T-helper 2 cell (primary cell): ENCODE results near the gene ABCA3.

Experiments
- DNase-seq, 5 experiments: peaks; one replicate each; pipeline versions ENCODE4 v3.0.0 to v3.0.0-alpha.2; 2012 to 2022

The ABCA3 gene

DNA sequence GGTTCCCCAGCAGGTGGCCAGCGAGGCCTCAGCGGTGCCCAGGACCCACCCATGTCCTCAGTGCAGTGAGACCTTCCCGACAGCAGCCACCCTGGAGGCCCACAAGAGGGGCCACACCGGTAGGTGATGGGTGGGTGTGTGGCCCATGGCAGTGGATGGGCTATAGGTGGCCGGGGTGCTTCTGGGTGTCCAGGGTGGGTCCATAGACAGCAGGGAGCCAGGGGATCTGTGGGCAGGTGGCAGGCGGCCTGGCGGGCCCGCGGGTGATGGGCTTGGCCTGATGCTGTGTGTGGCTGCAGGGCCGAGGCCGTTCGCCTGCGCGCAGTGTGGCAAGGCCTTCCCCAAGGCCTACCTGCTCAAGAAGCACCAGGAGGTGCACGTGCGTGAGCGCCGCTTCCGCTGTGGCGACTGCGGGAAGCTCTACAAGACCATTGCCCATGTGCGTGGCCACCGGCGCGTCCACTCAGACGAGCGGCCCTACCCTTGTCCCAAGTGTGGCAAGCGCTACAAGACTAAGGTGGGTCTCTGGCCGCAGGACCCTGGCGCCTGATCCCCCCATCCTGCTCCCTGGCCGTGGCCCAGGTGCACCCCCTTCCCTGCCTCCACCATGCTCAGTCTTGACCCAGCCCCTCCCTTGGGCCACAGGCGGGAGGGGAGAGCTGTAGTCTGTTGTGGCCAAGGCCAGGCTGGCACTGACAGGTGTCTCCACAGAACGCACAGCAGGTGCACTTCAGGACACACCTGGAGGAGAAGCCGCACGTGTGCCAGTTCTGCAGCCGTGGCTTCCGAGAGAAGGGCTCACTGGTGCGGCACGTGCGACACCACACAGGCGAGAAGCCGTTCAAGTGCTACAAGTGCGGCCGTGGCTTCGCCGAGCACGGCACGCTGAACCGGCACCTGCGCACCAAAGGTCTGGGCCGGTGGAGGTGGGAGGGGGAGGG is 106.4 kb downstream of the ABCA3 start:
- no peak for DNase-seq

DNA sequence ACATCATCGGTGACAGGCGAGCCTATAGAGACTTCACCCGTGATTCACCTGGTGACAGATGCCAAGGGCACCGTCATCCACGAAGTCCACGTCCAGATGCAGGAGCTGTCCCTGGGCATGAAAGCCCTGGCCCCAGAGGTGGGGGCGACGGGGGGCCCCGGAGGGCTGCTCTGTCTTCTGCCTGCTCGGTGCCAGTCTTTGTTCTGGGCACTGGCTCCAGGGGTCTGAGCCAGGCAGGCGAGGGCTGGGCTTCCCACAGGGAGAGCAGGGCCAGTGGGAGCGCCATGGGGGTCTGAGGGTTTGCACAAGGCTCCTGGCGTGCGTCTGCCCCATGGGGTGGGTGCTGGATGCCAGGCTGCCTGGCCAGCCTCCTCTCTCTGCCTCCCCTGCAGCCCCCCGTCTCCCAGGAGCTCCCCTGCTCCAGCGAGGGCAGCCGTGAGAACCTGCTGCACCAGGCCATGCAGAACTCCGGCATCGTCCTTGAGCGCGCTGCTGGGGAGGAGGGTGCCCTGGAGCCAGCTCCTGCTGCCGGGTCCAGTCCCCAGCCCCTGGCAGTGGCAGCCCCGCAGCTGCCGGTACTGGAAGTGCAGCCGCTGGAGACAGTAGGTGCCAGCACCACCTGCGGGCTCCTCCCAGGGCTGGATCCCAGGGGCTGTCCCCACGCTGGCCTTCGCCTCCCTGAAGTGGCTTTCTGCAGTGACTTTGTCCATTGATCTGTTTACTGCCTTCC is 107.3 kb downstream of the ABCA3 start:
- DNase-seq = no peak

DNA sequence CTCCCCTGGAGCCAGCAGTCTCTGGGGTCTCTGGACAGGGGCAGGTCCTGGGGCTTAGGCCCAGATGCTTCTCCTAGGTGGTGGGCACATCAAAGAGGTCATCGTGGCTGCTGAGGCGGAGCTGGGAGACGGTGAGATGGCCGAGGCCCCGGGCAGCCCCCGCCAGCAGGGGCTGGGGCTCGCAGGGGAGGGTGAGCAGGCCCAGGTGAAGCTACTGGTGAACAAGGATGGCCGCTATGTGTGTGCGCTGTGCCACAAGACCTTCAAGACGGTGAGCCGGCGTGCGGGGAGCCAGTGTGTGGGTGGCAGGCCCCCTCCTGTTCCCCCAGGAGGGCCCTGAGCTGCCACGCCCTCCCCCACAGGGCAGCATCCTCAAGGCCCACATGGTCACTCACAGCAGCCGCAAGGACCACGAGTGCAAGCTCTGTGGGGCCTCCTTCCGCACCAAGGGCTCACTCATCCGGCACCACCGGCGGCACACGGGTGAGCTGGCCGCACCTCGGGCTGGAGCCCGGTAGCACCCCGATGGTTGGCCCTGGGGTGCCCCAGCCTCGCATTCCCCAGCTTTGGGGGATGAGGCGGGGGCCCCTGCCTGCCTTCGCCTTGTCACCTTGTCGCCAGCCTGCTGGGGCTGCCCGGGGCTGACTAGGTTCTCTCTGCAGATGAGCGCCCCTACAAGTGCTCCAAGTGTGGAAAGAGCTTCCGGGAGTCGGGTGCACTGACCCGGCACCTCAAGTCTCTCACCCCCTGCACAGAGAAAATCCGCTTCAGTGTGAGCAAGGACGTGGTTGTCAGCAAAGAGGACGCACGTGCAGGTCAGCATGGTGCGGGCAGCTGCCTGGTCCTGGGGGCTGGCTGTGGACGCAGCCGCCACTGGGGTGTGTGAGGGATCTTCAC is 108.2 kb downstream of the ABCA3 start:
- no peak for DNase-seq

DNA sequence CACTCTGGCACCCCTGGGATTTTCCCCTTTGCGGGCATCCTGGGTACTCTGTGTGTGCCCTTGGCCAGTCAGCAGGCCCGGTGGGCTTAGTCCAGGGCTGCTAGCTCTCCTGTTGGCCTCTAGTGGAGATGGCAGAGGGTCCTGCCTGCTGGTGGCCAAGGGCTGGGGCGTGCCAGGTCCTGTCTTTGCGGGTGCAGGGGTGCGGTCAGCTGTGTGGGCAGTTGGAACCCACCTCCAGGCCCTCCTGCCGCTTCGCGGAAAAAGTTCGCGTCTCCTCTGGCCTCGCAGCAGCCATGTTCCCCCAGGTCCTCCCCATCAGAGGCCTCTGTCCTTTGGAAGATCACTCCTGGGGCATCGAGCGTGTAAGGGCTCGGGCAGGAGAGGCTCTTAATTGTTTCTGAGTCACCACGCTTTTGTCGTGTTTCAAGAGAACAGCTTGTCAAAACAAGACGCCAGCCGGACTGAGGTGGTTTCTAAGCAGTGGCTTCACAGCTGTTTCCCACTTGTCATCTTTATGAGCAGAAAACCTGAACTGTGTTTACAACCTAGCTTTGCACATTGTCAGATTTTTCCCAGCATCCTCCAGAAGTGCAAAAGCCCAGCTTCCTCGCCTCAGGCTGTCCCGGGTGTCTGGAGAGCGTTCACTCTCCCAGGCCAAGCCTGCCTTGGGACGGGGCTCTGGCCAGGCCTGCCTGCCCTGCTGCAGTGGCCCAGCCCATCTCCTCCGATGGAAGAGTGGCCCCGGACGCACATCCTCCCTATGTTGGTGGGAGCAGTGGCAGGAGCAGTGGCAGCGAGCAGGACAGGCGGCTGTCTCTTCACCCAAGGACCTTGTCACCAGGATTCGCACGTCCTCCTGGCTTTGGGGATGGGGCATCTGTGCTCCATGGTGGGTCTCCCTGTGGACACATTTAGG is 109.3 kb downstream of the ABCA3 start:
- no peak for DNase-seq

- no peak for DNase-seq
Measured at GRCh38 chr16:2230376-2230775, 110.2 kb downstream of the ABCA3 start.

DNA sequence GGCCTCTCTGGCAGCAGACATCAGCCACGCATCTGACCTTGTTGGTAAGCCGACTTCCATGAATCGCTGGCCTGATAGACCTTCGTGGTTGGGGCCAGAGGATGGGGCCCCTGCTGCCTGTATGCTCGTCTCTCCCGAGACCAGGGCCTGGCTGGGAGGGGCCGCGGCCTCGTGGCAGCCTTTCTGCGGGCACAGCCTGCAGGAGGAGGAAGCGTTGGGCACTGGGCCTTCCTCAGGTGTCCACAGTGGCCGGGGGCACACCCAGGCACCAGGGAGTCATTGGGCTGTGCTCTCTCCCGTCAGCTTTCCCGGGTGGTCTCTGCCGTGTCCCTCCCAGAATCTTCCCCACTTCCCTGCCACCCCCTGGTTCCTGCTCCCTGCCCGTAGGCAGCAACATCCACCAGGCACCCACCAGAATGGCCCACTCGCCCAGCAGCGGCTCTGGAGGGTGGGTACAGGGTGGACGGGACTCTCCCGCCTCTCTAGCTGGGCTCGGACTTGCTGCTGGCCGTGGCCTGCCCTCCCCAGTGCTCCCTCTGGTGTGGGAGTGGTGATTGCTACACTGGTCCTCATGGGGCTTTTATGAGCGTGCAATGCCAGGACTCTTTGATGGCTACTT is 110.8 kb downstream of the ABCA3 start:
- no peak for DNase-seq

DNA sequence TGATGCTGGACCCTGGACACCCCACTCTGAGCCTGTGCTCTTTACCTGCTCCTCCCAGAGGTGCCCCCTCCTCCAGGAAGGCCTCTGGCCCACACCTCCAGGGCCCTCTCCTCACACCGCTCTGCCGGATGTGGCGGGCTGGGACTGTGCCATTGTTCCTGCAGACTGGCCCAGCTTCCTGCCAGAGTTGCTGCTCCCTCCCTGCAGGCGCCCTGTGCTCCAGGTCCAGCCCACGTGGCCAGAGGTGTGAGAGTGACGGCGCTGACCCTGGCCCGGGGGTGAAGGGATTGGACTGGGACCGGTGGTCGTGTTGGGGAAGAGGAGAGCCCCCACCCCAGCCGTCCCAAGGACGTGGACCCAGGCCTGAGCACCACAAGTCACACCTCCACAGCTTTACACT is 111.4 kb downstream of the ABCA3 start:
- DNase-seq = no peak

DNA sequence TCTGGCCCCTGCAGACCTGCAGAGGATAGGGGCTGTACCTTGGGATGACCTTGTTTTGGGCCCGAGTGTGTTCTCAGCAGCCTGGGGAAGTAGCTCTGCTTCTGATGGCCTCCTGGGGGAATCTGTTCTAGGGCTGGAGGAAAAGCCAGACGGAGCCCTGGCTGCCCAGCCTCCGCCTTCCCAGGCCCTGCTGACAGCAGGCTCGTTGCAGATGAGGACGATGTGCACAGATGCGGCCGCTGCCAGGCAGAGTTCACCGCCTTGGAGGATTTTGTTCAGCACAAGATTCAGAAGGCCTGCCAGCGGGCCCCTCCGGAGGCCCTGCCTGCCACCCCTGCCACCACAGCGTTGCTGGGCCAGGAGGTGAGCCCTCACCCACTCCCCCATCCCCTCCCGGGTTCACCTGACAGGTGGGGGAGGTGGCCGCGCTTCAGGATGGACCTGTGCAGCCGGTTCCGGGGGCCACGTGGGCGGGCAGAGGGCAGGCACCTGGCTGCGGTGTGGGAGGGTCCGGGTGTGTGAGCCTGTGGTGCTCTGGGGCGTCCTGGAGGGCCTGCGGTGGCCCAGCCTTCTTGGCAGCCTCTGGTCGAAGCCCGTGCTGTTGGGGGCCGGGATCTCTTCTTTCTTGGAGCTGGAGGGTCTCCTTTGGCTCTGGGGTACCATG is 112.2 kb downstream of the ABCA3 start:
- DNase-seq = no peak

DNA sequence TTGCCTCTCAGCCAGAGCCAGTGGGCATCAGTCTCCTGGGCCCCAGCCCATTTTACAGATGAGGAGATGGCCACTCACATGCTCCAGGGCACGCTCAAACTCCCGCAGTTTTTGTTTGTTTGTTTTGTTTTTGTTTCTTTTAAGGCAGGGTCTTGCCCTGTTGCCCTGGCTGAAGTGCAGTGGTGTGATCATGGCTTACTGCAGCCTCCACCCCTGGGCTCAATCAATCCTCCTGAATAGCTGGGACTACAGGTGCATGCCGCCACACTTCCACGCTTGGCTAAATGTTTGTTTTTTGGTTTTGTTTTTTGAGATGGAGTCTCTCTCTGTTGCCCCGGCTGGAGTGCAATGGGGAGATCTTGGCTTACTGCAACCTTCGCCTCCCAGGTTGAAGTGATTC is 113.6 kb downstream of the ABCA3 start:
- DNase-seq = no peak

- no peak for DNase-seq
Measured at GRCh38 chr16:2226245-2226793, 114.2 kb downstream of the ABCA3 start.
